GM23248 (cell line): ENCODE results near the gene ZNF532. TPM values are rescaled to one million over a fixed set of nuclear protein-coding genes. Genes with fewer than 3 reads are reported as not detected.

Experiments used
- DNase-seq: peaks from one replicate; pipeline ENCODE4 v3.0.0-alpha.2; 2015
- H2AFZ ChIP-seq: fragments of 200-600 bp; sonication (generic); 2 replicates; pipeline ENCODE4 v1.6.1; 2016; ENCODE audit warnings: antibody characterized with exemption
- H3F3A ChIP-seq: fragments of 200-600 bp; sonication (generic); 2 replicates; pipeline ENCODE4 v1.6.1; 2016; ENCODE audit warnings: mild to moderate bottlenecking, antibody characterized with exemption, mixed run types; ENCODE audit not compliant: insufficient read depth
- H3K27ac ChIP-seq: fragments of 200-600 bp; sonication (generic); 2 replicates; pipeline ENCODE4 v1.5.1; 2016; ENCODE audit warnings: mild to moderate bottlenecking
- H3K27me3 ChIP-seq: fragments of 200-600 bp; sonication (generic); replicated peaks from 2 replicates; pipeline ENCODE4 v1.6.1; 2016; ENCODE audit warnings: mild to moderate bottlenecking; ENCODE audit not compliant: insufficient read depth
- H3K36me3 ChIP-seq: fragments of 200-600 bp; sonication (generic); 2 replicates; pipeline ENCODE4 v1.6.1; 2016; ENCODE audit warnings: low read depth, mild to moderate bottlenecking
- H3K4me1 ChIP-seq: fragments of 200-600 bp; sonication (generic); 2 replicates; pipeline ENCODE4 v1.6.1; 2016; ENCODE audit warnings: mild to moderate bottlenecking; ENCODE audit not compliant: insufficient read depth
- H3K4me2 ChIP-seq: fragments of 200-600 bp; sonication (generic); one replicate; pipeline ENCODE4 v1.6.1; 2016; ENCODE audit warnings: mild to moderate bottlenecking; ENCODE audit not compliant: unreplicated experiment
- H3K4me3 ChIP-seq: fragments of 200-600 bp; sonication (generic); 2 replicates; pipeline ENCODE4 v1.5.1; 2016; ENCODE audit warnings: mild to moderate bottlenecking
- H3K79me2 ChIP-seq: fragments of 200-600 bp; sonication (generic); 2 replicates; pipeline ENCODE4 v1.6.1; 2016; ENCODE audit warnings: mild to moderate bottlenecking; ENCODE audit not compliant: insufficient read depth
- H3K9ac ChIP-seq: fragments of 200-600 bp; sonication (generic); 2 replicates; pipeline ENCODE4 v1.6.1; 2016; ENCODE audit warnings: mild to moderate bottlenecking
- H3K9me2 ChIP-seq: fragments of 200-600 bp; sonication (generic); 2 replicates; pipeline ENCODE4 v1.6.1; 2016; ENCODE audit warnings: mixed run types, mild to moderate bottlenecking, moderate library complexity; ENCODE audit not compliant: insufficient read depth
- H3K9me3 ChIP-seq: fragments of 200-600 bp; sonication (generic); one replicate; pipeline ENCODE4 v1.6.1; 2017; ENCODE audit warnings: low read depth
- H4K20me1 ChIP-seq: fragments of 200-600 bp; sonication (generic); 2 replicates; pipeline ENCODE4 v1.6.0; 2016; ENCODE audit not compliant: insufficient read depth
- EZH2 ChIP-seq: fragments of 200-600 bp; sonication (generic); IDR thresholded peaks from 2 replicates; pipeline ENCODE4 v1.6.1; 2018; ENCODE audit warnings: antibody characterized with exemption, mild to moderate bottlenecking; ENCODE audit not compliant: insufficient read depth, poor library complexity, severe bottlenecking
- EZH2phosphoT487 ChIP-seq: fragments of 200-600 bp; sonication (generic); IDR thresholded peaks from 2 replicates; pipeline ENCODE4 v1.6.1; 2018; ENCODE audit warnings: antibody characterized with exemption, moderate library complexity, mild to moderate bottlenecking, low read depth; ENCODE audit not compliant: insufficient read depth
- WGBS, 2 experiments: methylation state at CpG; one replicate each; pipeline ENCODE4 v1.1.6; 2015 to 2017; ENCODE audit warnings: low lambda C conversion rate in 2 of 2, low coverage in 1 of 2; ENCODE audit errors: missing lambda C conversion rate in 2 of 2; 5-methylcytosine and 5-hydroxymethylcytosine counted together
- in situ Hi-C: fragments of 300-500 bp; cut with MboI; formaldehyde crosslinking; loops from 2 replicates; pipeline ENCODE4 v1.15.0; 2020
- polyA plus RNA-seq: library from polyadenylated mRNA; unstranded; fragments of >200 nt; fragmentation: Nextera tagmentation; extraction: Ambion mirVana; gene quantifications from 2 replicates; pipeline ENCODE4 v1.2.1, GENCODE V29; 2016
- total RNA-seq: library from RNA; depleted of rRNA; stranded (reverse); fragments of >200 nt; shearing (Covaris generic); gene quantifications from 2 replicates; pipeline ENCODE4 v1.2.3, GENCODE V29; 2014

The ZNF532 gene
- total and polyA plus RNA-seq, 2 experiments from 2014 or later, result 13.2 to 31.9 TPM

- no peak for DNase-seq
- no peak overlapping the region for H2AFZ ChIP-seq
- H3K4me2 ChIP-seq, result no peak overlapping the region
- in situ Hi-C loops, result no loop called here
- TF ChIP-seq EZH2phosphoT487, result no peak
- no peak for TF ChIP-seq EZH2
- H3K4me3 ChIP-seq, result no peak overlapping the region
- WGBS, 2 experiments, result 76% methylated on average over 8 of the region's 8 CpGs
- H3K9me2 ChIP-seq, result no peaks in the 10 kb centered on the region
- H3K27me3 ChIP-seq, result no peaks in the 10 kb centered on the region
- peaks cover 8% of the 10 kb centered on the region; the same call in 1 of the 2 replicates for H3F3A ChIP-seq
- no peaks in the 10 kb centered on the region for H3K9me3 ChIP-seq
- H3K27ac ChIP-seq, result no peak overlapping the region
- no peak overlapping the region for H3K9ac ChIP-seq
- peaks cover 80% of the 10 kb centered on the region for H3K79me2 ChIP-seq
- peaks cover 19% of the 10 kb centered on the region for H3K4me1 ChIP-seq
- H4K20me1 ChIP-seq, result no peaks in the 10 kb centered on the region
- no peaks in the 10 kb centered on the region for H3K36me3 ChIP-seq
Measured at GRCh38 chr18:58886864-58887612, 22.4 kb downstream of the ZNF532 start.

GRCh38 chr18:58887613-58887963, 22.9 kb downstream of the ZNF532 start:
- Histone ChIP-seq H3K4me2 (no peak overlapping the region), H3K9me3 (no peaks in the 10 kb centered on the region), H3F3A (0 out of 2 replicates have a peak, but pooled peaks cover 3% of the 10 kb centered on the region), H3K9ac (no peak overlapping the region), H3K79me2 (peaks cover 80% of the 10 kb centered on the region), H3K4me3 (no peak overlapping the region), H3K4me1 (peaks cover 14% of the 10 kb centered on the region), H3K27ac (no peak overlapping the region), H3K27me3 (no peaks in the 10 kb centered on the region), H4K20me1 (no peaks in the 10 kb centered on the region), H2AFZ (no peak overlapping the region), H3K36me3 (no peaks in the 10 kb centered on the region), H3K9me2 (no peaks in the 10 kb centered on the region)
- no peak for TF ChIP-seq EZH2
- no peak for TF ChIP-seq EZH2phosphoT487
- 84 to 92% methylated on average over 10 of the region's 10 CpGs for WGBS, 2 experiments
- in situ Hi-C loops, result no loop called here
- DNase-seq, result no peak

GRCh38 chr18:58891776-58892175, 27.1 kb downstream of the ZNF532 start:
- H3K36me3 ChIP-seq, result no peaks in the 10 kb centered on the region
- TF ChIP-seq EZH2phosphoT487 (no peak), EZH2 (no peak)
- no peaks in the 10 kb centered on the region for H3K9me3 ChIP-seq
- WGBS, 2 experiments, result 96 to 97% methylated on average over 2 of the region's 2 CpGs
- DNase-seq, result no peak
- H3K4me1 ChIP-seq, result no peaks in the 10 kb centered on the region
- H3K4me3 ChIP-seq, result peak overlapping the region; percentile 38
- H3K27me3 ChIP-seq, result no peaks in the 10 kb centered on the region
- no peaks in the 10 kb centered on the region for H3F3A ChIP-seq
- H3K9ac ChIP-seq, result peak overlapping the region; percentile 20
- in situ Hi-C loops, result no loop called here
- no peaks in the 10 kb centered on the region for H4K20me1 ChIP-seq
- no peak overlapping the region for H3K27ac ChIP-seq
- peaks cover 81% of the 10 kb centered on the region for H3K79me2 ChIP-seq
- H2AFZ ChIP-seq, result 0 out of 2 replicates have a peak overlapping the region, but pooled peaks have one; percentile 8
- no peaks in the 10 kb centered on the region for H3K9me2 ChIP-seq
- H3K4me2 ChIP-seq, result peak overlapping the region; percentile 62

- H3K79me2 ChIP-seq, result peaks cover 82% of the 10 kb centered on the region
- no peaks in the 10 kb centered on the region for H3K9me3 ChIP-seq
- 77% methylated on average over 6 of the region's 6 CpGs for WGBS, 2 experiments
- no peaks in the 10 kb centered on the region for H3K4me1 ChIP-seq
- no peak overlapping the region for H3K9ac ChIP-seq
- H3K4me2 ChIP-seq, result no peak overlapping the region
- H3F3A ChIP-seq, result no peaks in the 10 kb centered on the region
- H3K4me3 ChIP-seq, result no peak overlapping the region
- in situ Hi-C loops, result no loop called here
- H4K20me1 ChIP-seq, result no peaks in the 10 kb centered on the region
- no peak overlapping the region for H3K27ac ChIP-seq
- H3K36me3 ChIP-seq, result no peaks in the 10 kb centered on the region
- H3K9me2 ChIP-seq, result no peaks in the 10 kb centered on the region
- no peak for DNase-seq
- no peaks in the 10 kb centered on the region for H3K27me3 ChIP-seq
- no peak overlapping the region for H2AFZ ChIP-seq
- TF ChIP-seq EZH2, result no peak
- TF ChIP-seq EZH2phosphoT487, result no peak
Measured at GRCh38 chr18:58892488-58892887, 27.8 kb downstream of the ZNF532 start.
